ENCODE measurements around the gene GCLC. TPM values are rescaled to one million over a fixed set of nuclear protein-coding genes. Genes with fewer than 3 reads are reported as not detected.

Gene GCLC
- total RNA-seq, 2 donors from 2014 or later = 20.7 to 22.2 TPM

DNA sequence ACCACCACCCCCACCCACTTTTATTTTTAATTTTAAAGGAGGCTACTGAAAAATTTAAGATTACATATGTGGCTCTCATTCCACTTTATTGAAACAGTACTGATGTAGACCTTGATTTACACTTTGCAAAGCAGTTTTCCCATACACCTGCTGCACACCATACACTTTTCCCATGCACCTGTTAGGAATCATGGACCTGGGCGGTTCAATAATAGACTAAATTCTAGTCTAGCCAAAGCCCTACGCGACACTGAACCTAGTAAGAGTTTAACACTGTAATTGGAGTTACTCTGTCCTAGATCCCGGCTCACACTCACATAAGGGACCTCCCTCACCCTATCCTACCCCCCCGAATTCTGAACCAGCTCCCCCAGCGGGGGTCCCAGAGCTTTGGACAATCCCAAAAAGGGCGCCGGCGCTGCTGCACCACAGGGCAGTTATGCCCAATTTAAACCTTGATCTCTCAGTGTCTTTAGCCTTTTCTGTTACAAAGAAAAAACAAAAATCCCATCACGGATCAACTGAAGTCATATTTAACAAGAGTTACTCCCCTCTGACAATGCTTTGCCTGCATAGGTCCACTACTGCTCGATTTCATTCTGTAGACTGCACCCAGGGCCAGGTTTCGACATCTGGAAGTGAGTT is 2.4 kb upstream of the GCLC start:
- Mint-ChIP-seq H3K4me1 (peaks cover 32% of the 10 kb centered on the region), H3K27ac (peak overlapping the region; percentile 59), H3K27me3 (no peaks in the 10 kb centered on the region), H3K4me3 (peak overlapping the region; percentile 91), H3K36me3 (ENCODE audit: low read depth) (no peaks in the 10 kb centered on the region)
- ATAC-seq = peak; percentile 14
- no peak for DNase-seq
- H3K9me3 ChIP-seq (ENCODE audit: control insufficient read depth, low read length, poor library complexity, severe bottlenecking) = no peaks in the 10 kb centered on the region

- no peak overlapping the region for H3K27ac Mint-ChIP-seq
- H3K36me3 Mint-ChIP-seq (ENCODE audit: low read depth) = no peaks in the 10 kb centered on the region
- no peak for ATAC-seq
Observed at GRCh38 chr6:53546281-53546680, 1.4 kb upstream of the GCLC start.

DNA sequence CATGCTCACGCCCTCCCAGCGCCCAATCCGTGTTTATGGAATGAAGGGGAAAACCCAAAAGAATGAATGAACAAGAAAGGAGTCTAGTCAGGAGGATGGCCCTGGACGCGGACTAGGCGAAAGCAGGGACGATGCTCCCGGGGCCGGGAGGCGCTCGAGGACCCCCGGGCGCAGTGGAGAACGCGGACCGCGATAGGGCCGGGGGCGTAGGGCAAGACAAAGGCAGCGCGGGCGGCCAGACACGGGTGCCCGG is 758 bp downstream of the GCLC start:
- H3K4me1 Mint-ChIP-seq = peaks cover 42% of the 10 kb centered on the region
- no peaks in the 10 kb centered on the region for H3K27me3 Mint-ChIP-seq
- H3K4me3 Mint-ChIP-seq = peak overlapping the region; percentile 98
- H3K9me3 ChIP-seq (ENCODE audit: control insufficient read depth, low read length, poor library complexity, severe bottlenecking) = no peaks in the 10 kb centered on the region
- peak overlapping the region; percentile 77 for H3K27ac Mint-ChIP-seq
- DNase-seq = no peak
- peaks cover 4% of the 10 kb centered on the region for H3K36me3 Mint-ChIP-seq (ENCODE audit: low read depth)
- ATAC-seq = no peak

More at GRCh38 chr6:53546281-53546680, 1.4 kb upstream of the GCLC start:
- H3K9me3 ChIP-seq (ENCODE audit: control insufficient read depth, low read length, poor library complexity, severe bottlenecking) = no peaks in the 10 kb centered on the region
- peak overlapping the region; percentile 31 for H3K4me3 Mint-ChIP-seq
- no peak for DNase-seq
- H3K4me1 Mint-ChIP-seq = peaks cover 32% of the 10 kb centered on the region
- H3K27me3 Mint-ChIP-seq = no peaks in the 10 kb centered on the region

GRCh38 chr6:53543359-53544216 is 1.3 kb downstream of the GCLC start:
- peak overlapping the region; percentile 77 for H3K27ac Mint-ChIP-seq
- peaks cover 4% of the 10 kb centered on the region for H3K36me3 Mint-ChIP-seq (ENCODE audit: low read depth)
- H3K27me3 Mint-ChIP-seq = no peaks in the 10 kb centered on the region
- peak overlapping the region; percentile 98 for H3K4me3 Mint-ChIP-seq
- no peak for DNase-seq
- H3K4me1 Mint-ChIP-seq = peaks cover 42% of the 10 kb centered on the region
- ATAC-seq = no peak
- H3K9me3 ChIP-seq (ENCODE audit: control insufficient read depth, low read length, poor library complexity, severe bottlenecking) = no peaks in the 10 kb centered on the region

DNA sequence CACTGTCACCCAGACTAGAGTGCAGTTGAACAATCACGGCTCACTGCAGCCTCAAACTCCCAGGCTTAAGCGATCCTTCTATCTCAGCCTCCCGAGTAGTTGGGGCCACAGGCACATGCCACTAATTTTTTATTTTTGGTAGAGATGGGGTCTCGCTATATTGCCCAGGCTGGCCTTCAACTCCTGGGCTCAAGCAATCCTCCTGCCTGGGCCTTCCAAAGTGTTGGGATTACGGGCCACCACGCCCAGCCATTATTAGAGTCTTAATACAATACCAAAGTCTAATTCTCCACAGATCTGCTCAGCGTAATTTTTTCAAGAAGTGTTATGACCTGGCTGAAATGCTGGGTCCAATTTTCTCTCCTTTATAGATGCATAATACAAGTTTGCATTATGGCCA is 3.0 kb downstream of the GCLC start:
- H3K4me1 Mint-ChIP-seq = peaks cover 35% of the 10 kb centered on the region
- no peak overlapping the region for H3K4me3 Mint-ChIP-seq
- ATAC-seq (no peak), DNase-seq (no peak)
- peaks cover 4% of the 10 kb centered on the region for H3K36me3 Mint-ChIP-seq (ENCODE audit: low read depth)
- H3K9me3 ChIP-seq (ENCODE audit: control insufficient read depth, low read length, poor library complexity, severe bottlenecking) = no peaks in the 10 kb centered on the region
- no peak overlapping the region for H3K27ac Mint-ChIP-seq
- no peaks in the 10 kb centered on the region for H3K27me3 Mint-ChIP-seq

DNA sequence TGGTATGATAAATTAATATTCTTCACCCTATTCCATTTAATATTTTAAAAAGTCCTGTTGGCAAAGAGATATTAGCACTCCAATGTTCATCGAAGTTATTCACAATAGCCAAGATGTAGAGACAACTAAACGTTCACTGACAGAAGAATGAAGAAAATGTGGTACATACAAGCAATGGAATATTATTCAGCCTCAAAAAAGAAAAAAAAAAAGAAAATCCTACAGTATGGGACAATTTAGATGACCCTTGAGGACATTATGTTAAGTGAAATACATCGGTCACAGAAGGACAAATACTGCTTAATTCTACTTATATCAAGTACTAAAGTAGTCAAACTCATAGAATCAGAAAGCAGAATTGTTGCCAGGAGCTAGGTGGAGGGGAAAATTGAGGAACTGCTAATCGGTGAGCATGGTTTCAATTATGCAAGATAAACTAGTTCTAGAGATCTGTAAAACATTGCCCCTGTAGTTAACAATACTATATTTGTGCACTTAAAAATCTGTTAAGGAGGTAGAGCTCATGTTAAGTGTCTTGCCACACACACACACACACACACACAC is 4.7 kb downstream of the GCLC start:
- ATAC-seq = no peak
- peaks cover 4% of the 10 kb centered on the region for H3K36me3 Mint-ChIP-seq (ENCODE audit: low read depth)

GRCh38 chr6:53539561-53539960 is 5.3 kb downstream of the GCLC start:
- Mint-ChIP-seq H3K4me1 (peaks cover 31% of the 10 kb centered on the region), H3K27ac (peak overlapping the region; percentile 14), H3K36me3 (ENCODE audit: low read depth) (peaks cover 4% of the 10 kb centered on the region), H3K4me3 (no peak overlapping the region), H3K27me3 (no peaks in the 10 kb centered on the region)
- DNase-seq = no peak
- no peak for ATAC-seq
- no peaks in the 10 kb centered on the region for H3K9me3 ChIP-seq (ENCODE audit: control insufficient read depth, low read length, poor library complexity, severe bottlenecking)

More for the DNA sequence above, 4.7 kb downstream of the GCLC start:
- no peak for DNase-seq
- H3K27ac Mint-ChIP-seq = peak overlapping the region; percentile 14
- no peaks in the 10 kb centered on the region for H3K27me3 Mint-ChIP-seq
- peaks cover 33% of the 10 kb centered on the region for H3K4me1 Mint-ChIP-seq
- H3K4me3 Mint-ChIP-seq = no peak overlapping the region
- no peaks in the 10 kb centered on the region for H3K9me3 ChIP-seq (ENCODE audit: control insufficient read depth, low read length, poor library complexity, severe bottlenecking)

DNA sequence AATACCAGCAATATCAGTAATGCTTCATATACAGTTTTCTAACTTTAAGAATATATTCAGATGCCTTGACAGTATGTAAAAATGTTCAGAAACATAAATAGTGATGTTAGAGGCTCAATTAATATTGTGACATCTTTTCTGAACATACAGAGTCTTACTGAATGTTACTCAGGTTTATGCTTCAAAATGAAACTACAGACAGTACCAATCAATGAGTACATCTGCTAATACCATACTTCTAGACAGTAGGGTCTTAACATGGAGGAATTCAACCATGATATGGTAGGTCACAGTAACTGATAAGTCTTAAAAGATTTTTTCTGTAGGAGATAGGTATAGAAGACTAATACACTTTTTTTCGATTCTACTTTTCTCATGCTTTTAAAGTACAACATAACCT is 8.3 kb downstream of the GCLC start:
- no peaks in the 10 kb centered on the region for H3K9me3 ChIP-seq (ENCODE audit: control insufficient read depth, low read length, poor library complexity, severe bottlenecking)
- Mint-ChIP-seq H3K4me1 (peaks cover 30% of the 10 kb centered on the region), H3K27me3 (no peaks in the 10 kb centered on the region), H3K36me3 (ENCODE audit: low read depth) (peaks cover 4% of the 10 kb centered on the region), H3K4me3 (no peak overlapping the region), H3K27ac (no peak overlapping the region)
- ATAC-seq (no peak), DNase-seq (no peak)

DNA sequence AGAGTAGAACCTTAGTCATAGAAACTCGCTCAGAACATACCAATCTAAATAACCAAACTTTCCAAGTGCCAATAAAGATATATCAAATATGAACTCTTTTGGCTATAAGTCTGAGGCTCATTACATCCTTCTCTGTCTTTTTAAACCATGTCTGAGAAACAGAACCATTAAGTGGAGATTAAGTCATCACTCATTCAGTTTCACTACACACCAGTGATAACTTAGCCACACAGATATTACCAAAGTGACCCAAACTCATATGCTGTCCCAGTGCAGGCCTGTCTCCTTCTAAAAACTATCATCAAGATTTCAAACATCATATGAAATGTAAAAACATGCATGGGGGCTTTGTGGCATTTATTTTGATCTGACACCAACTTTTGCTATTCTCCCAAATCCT is 12.0 kb downstream of the GCLC start:
- Mint-ChIP-seq H3K36me3 (ENCODE audit: low read depth) (no peaks in the 10 kb centered on the region), H3K27me3 (no peaks in the 10 kb centered on the region), H3K27ac (no peak overlapping the region), H3K4me1 (peaks cover 25% of the 10 kb centered on the region), H3K4me3 (no peak overlapping the region)
- no peak for ATAC-seq
- DNase-seq = no peak
- no peaks in the 10 kb centered on the region for H3K9me3 ChIP-seq (ENCODE audit: control insufficient read depth, low read length, poor library complexity, severe bottlenecking)

- no peak for ATAC-seq
- H3K27ac Mint-ChIP-seq = peak overlapping the region; percentile 49
Observed at GRCh38 chr6:53532061-53532797, 12.7 kb downstream of the GCLC start.

GRCh38 chr6:53530780-53531386 is 14.0 kb downstream of the GCLC start:
- ATAC-seq (no peak), DNase-seq (no peak)
- H3K27me3 Mint-ChIP-seq = no peaks in the 10 kb centered on the region
- no peaks in the 10 kb centered on the region for H3K9me3 ChIP-seq (ENCODE audit: control insufficient read depth, low read length, poor library complexity, severe bottlenecking)
- H3K27ac Mint-ChIP-seq = no peak overlapping the region
- no peak overlapping the region for H3K4me3 Mint-ChIP-seq
- no peaks in the 10 kb centered on the region for H3K36me3 Mint-ChIP-seq (ENCODE audit: low read depth)
- peaks cover 25% of the 10 kb centered on the region for H3K4me1 Mint-ChIP-seq

More at GRCh38 chr6:53532061-53532797, 12.7 kb downstream of the GCLC start:
- H3K27me3 Mint-ChIP-seq = no peaks in the 10 kb centered on the region
- no peak overlapping the region for H3K4me3 Mint-ChIP-seq
- peaks cover 27% of the 10 kb centered on the region for H3K4me1 Mint-ChIP-seq
- H3K9me3 ChIP-seq (ENCODE audit: control insufficient read depth, low read length, poor library complexity, severe bottlenecking) = no peaks in the 10 kb centered on the region
- DNase-seq = no peak
- no peaks in the 10 kb centered on the region for H3K36me3 Mint-ChIP-seq (ENCODE audit: low read depth)

- Mint-ChIP-seq H3K4me1 (peaks cover 22% of the 10 kb centered on the region), H3K4me3 (no peak overlapping the region), H3K36me3 (ENCODE audit: low read depth) (no peaks in the 10 kb centered on the region), H3K27ac (no peak overlapping the region), H3K27me3 (no peaks in the 10 kb centered on the region)
- DNase-seq (no peak), ATAC-seq (no peak)
- no peaks in the 10 kb centered on the region for H3K9me3 ChIP-seq (ENCODE audit: control insufficient read depth, low read length, poor library complexity, severe bottlenecking)
Observed at GRCh38 chr6:53530346-53530745, 14.6 kb downstream of the GCLC start.

Measured in T-helper 17 cell (primary cell).